GM21619 (cell line): ENCODE data around the gene MRRF.

Experiments
- ATAC-seq: cut with Tn5 transposase; IDR thresholded peaks from one replicate; pipeline ENCODE4 v1.9.1; 2021; ENCODE audit not compliant: unreplicated experiment

The MRRF gene

GRCh38 chr9:122228191-122228567 is 36.5 kb upstream of the MRRF start:
- no peak for ATAC-seq

DNA sequence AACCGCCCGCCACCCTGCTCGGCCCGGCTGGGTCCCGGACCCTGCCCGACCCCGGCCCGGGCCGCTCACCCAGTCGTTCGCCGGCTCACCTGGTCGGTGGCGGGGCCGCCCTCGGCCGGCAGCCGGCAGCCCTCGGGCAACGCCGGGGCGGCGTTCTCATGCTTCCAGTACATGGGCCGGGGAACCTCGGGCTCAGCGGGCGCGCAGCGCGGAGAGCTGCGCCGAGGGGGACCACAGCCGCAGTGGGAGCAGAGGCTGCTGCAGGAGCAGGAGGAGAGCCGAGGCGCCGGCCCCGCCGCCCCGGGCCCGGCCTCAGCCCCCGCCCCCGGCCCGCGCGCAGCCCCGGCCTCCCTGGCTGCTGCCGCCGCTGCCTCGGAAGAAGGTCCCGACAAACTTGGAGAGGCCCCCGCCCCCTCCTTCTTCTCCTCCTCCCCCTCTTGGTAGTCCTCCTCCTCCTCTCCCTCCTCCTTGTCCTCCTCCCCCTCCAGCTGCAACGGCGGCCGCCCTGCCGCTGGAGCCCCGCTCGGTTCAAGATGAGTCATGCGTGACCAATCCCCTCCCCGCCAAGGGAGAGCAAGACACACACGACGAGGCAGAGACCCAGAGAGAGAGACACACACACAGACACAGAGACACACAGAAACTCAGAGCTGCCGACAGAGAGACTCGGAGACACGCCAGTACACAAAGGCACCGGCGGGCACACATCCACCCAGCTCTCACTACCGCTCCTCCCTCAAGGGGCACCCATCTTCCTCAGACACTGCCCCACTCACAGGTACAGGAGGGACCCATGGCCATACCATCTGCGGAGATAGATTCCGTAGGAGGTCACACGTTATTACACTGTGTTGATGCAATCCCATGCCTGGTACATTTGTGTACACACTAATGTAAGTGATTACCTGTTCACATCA is 35.9 kb upstream of the MRRF start, which contains the start of gene LHX6:
LHX6 (minus strand) TSS at position 390 of the 917 bp plus-strand sequence; CDS start at position 173, 217 bp downstream.
- ATAC-seq = no peak

GRCh38 chr9:122229485-122229837 is 35.2 kb upstream of the MRRF start:
- ATAC-seq = no peak

DNA sequence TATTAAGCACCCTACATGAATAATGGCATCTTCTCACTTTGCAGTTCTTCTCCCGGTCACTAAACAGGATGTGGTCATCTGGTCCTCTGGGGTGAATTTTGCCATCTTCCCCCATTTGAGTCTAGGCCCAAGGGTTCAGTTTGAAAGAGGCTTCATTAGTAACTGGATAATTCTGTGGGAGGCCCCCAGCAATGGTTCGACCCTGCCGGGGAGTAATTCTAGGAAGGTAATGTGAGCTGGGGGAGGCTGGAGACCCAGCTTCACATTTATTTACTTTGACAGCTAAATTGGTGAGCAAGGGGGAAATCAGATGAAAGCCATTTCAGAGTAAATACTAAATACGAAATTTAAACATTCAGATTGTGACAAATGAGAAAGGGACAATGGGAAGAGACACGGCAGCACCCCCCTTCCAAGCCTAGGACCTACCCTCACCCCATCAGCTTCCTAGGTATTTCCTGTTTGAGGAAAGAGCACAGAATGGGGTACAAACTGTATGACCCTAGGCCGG is 31.8 kb upstream of the MRRF start:
- no peak for ATAC-seq

DNA sequence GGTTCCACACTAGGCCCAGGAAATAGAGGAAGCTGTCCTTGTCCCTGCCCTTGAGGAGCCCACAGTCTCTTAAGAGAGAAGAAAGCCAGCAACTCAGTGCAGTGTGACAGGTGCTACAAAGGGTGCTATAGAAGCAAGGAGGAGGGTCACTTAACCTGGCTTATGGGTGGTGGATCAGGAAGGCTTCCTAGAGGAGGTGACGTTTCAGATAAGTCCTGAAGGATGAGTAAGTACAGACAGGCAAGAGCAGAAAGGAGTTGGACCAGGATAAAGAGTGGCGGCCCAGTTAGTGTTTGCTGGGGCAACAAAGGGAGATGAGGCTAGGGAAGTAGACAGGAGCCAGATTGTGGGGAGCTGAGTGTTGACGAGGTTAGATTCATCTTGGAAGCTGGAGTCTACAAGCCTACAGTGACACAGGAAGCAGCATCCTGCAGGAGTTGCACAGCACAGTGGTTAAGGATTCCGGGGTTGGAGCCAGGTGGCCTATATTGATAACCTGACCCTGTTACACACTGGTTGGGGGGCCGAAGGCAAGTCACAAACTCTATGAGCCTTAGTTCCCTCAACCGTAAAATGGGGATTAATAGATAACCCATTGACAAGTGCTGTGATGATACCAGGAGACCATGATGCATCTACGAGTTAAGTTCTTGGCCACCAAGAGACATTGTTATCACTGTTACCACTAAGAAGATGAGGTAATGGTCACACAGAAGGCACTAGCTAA is 30.5 kb upstream of the MRRF start:
- ATAC-seq = no peak

GRCh38 chr9:122236681-122237080 is 28.0 kb upstream of the MRRF start:
- no peak for ATAC-seq

- ATAC-seq = no peak
These were observed 25.0 kb upstream of the MRRF start for GRCh38 chr9:122239722-122240121.

GRCh38 chr9:122244349-122244748 is 20.3 kb upstream of the MRRF start:
- ATAC-seq = no peak

DNA sequence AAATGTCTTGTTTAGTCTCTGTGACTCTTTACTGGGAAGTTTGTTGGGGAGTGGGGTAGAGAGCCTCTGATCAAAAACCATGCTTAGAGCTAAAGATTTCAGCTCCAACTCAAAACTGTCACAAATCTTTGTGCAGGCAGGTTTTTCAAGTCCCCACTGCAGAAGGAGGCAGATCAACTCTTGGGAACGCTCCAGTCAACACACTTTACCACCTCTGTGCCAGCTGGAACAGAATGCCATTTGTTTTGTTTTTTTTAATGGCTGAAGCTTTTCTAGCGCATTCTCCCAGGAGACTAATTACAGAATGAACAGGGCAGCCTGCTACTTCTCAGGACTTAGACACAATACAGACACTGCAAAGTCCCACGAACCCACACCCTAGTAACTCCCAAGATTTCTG is 18.0 kb upstream of the MRRF start:
- ATAC-seq = no peak

GRCh38 chr9:122248448-122248865 is 16.2 kb upstream of the MRRF start:
- ATAC-seq = no peak

- ATAC-seq = no peak
These were observed 13.3 kb upstream of the MRRF start for GRCh38 chr9:122251351-122251750.

- no peak for ATAC-seq
These were observed 11.9 kb upstream of the MRRF start for GRCh38 chr9:122252796-122253195.

GRCh38 chr9:122254761-122255160 is 9.9 kb upstream of the MRRF start:
- ATAC-seq = no peak

GRCh38 chr9:122256206-122256605 is 8.5 kb upstream of the MRRF start:
- no peak for ATAC-seq

DNA sequence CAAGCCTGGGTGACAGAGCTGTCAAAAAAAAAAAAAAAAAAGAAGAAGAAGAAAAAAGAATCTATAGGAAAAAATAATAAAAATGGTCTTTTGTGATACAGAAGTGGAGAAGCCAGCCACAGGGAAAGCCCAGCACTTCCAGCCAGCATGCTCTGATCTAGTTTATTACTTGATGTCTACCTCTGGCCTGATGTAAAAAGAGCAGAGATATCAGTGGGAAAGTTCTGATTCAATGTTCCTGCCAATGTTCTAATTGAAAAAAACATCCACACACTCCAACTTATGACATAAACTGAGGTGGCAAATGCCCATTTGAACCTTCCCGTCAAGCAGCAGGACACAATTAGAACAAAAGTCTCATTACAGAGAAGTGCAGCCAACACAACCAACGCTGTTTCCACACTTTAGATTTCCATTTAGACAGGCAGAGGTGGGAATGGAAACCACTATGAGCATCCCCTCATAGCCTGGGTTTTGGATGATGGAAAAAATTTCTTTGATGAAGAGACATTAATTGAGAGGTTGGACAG is 5.7 kb upstream of the MRRF start:
- ATAC-seq = no peak

GRCh38 chr9:122261469-122261881 is 3.2 kb upstream of the MRRF start:
- ATAC-seq = no peak

GRCh38 chr9:122262073-122262472 is 2.6 kb upstream of the MRRF start:
- ATAC-seq = no peak

DNA sequence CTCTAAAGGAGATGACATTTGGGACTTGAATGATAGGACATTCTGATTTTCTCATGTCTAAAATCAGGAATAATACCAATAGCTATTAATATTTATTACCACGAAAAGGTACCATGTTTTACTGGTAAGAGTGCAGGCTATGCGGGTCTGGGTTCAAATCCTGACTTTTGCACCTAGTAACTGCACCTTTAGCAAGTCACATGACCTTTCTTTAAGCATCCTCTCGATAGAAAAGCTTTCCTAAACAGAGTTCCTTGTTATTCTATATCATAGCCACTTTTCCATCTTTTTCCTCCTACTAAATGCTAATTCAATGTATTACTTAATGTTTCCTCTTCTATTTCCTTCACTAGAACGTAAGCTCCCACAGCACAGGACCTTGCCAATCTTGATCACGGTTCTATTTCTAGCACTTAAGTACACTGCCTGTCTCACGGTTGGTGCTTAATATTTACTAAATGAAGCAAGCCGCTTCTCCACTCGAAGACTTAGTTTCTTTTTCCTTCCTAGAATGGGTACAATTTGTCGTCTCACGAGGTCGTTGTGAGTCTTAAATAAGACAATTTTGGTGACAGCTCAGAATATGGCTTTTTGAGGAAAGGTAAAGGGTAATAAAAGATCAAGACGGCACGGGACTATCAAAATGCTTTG is 858 bp upstream of the MRRF start:
- ATAC-seq = no peak

GRCh38 chr9:122265149-122265915 is 650 bp downstream of the MRRF start:
- ATAC-seq = peak; percentile 31

DNA sequence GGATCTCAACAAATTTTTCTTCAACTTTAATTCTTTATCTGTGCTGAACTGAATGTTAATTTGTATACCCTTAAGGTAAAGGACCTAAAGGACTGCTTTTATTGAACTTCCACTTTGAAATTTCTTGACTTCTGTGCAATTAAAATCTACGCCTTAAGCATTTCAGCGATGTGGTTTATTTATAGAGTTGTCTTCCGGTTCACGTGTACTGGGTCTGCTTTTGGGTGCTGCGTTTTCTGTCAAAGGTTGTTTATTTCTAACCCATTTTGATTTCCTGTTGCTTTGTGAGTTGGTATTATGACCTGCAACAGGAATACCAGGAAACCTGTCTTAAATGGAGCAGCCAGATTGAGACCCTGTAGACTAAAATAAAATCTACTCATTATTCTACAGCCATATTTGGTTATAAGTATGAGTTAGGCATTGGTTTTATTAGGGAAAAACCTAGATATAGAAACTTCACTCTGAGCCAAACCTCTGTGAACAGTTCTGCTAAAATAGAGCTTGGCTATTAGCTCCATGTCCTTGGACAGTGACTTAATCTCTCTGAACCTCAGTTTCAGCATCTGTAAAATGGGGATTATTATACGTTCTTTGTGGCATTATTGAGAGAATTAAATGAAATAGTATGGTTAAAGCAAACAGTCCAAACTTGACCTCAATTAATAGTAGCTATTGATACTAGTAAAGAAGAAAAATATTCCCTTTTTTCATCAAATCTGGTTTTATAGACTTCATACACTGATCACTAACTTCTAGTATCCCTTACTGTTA is 3.5 kb downstream of the MRRF start:
- no peak for ATAC-seq
